OCI-LY3 (cell line): ENCODE measurements around the gene HIVEP3.

Experiments used
- EZH2phosphoT487 ChIP-seq: fragments of 200-600 bp; shearing (Covaris generic); IDR thresholded peaks from 2 replicates; pipeline ENCODE4 v1.6.1; 2018; ENCODE audit warnings: antibody characterized with exemption, mixed run types, low read depth
- TF ChIP-seq, protein P1 (sequence below): fragments of 200-600, 300-600 bp; sonication (generic); IDR thresholded peaks from 2 replicates; pipeline ENCODE4 v1.5.1; 2014; ENCODE audit warnings: antibody characterized with exemption, low read length, low read depth

DNA sequence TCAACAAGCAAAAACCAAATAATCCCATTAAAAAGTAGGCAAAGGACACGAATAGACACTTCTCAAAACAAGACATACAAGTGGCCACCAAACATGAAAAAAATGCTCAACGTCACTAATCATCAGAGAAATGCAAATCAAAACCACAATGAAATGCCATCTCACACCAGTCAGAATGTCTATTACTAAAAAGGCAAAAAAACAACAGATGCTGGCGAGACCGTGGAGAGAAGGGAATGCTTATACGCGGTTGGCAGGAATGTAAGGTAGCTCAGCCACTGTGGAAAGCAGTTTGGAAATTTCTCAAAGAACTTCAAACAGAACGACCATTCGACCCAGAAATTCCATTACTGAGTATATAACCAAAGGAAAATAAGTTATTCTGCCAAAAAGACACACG, 289.2 kb downstream of the HIVEP3 start:
- TF ChIP-seq, protein P1, sequence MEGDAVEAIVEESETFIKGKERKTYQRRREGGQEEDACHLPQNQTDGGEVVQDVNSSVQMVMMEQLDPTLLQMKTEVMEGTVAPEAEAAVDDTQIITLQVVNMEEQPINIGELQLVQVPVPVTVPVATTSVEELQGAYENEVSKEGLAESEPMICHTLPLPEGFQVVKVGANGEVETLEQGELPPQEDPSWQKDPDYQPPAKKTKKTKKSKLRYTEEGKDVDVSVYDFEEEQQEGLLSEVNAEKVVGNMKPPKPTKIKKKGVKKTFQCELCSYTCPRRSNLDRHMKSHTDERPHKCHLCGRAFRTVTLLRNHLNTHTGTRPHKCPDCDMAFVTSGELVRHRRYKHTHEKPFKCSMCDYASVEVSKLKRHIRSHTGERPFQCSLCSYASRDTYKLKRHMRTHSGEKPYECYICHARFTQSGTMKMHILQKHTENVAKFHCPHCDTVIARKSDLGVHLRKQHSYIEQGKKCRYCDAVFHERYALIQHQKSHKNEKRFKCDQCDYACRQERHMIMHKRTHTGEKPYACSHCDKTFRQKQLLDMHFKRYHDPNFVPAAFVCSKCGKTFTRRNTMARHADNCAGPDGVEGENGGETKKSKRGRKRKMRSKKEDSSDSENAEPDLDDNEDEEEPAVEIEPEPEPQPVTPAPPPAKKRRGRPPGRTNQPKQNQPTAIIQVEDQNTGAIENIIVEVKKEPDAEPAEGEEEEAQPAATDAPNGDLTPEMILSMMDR = no peak
- TF ChIP-seq EZH2phosphoT487 = no peak
